Globus pallidus (tissue), 1 donor: ENCODE results near the gene SF3A2.

Experiments used
- DNase-seq: peaks from one replicate; pipeline ENCODE4 v3.0.0-alpha.2; 2015; ENCODE audit warnings: low spot score

Gene SF3A2

DNA sequence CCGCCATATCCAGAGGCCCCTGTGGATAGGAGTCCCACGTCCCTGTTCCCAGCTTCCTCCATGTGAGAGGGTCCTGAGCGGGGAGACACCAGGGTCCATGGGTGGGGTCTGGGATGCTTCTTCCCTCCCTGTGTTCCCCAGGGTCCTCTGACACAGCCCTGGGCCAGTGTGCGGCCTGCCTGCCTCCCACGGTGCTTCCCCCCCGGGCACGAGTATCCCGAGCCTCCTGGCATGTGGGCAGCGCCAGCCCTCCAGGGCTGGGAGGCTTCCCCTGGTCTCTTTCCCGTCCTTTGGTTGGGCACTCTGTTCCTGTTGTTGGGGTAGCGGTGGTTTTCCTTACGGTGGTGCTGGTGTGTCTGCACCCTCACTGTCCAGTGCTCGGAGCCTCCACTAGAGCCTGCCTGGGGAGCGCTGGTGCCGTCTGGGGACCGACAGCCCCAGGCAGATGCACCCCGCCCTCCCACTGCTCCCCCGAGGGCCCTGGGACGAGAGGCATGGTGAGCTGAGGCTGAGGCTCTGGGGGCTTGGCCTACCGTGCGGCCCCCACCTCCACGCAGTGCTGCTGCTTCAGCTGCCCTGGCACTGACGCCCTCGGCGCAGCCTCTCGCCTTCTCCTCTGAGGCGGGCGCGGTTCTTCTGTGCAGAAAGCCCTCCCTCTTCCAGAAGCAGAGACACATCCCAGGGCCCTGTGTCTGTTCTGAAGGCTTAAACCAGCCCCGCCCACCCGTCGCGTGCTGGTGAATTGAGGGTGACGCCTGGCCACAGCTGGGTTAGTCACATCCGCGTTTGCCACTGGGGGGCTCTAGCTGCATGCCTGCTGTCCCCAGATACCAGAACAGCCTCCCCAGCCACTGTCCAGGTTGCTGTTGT lies 28.4 kb upstream of the SF3A2 start:
- no peak for DNase-seq

DNA sequence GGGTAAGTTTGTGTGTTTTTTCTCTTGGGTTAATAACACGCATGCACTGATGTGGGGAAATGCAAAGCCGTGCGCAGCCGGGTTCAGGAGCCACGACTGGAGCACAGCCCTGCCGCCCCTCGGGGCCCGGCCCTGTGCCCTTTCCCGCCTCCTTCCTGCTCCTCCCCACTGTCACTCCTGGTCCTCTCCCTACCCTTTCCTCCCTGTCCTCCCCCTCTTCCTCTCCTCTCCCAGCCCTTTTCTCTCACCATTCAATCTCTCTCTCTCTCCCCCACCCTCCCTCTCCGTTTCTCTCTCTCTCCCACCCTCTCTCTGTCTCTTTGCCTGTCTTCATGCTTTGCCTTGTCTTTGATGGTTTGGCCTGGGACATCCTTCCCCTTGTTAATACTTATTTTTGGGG lies 27.6 kb upstream of the SF3A2 start:
- DNase-seq, result no peak

DNA sequence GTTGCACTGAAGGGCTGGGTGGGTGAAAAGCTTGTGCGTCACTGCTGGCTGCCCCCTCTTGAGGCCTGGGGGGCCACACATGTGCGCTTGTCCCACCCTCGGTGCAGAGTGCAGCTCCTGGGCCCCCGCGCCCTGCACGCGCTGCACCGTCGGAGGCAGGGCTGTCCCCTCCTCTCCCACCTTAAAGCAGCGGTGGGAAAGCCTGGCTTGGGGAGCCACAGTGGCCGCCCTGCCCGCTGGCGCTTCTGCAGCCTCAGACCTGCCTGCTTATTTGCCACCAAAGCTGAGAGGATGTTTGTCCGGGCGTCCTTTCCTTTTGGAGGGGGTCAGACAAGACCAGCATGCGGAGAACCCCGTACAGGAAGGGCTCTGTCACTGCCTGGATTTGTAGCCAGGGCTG lies 27.2 kb upstream of the SF3A2 start:
- no peak for DNase-seq

DNA sequence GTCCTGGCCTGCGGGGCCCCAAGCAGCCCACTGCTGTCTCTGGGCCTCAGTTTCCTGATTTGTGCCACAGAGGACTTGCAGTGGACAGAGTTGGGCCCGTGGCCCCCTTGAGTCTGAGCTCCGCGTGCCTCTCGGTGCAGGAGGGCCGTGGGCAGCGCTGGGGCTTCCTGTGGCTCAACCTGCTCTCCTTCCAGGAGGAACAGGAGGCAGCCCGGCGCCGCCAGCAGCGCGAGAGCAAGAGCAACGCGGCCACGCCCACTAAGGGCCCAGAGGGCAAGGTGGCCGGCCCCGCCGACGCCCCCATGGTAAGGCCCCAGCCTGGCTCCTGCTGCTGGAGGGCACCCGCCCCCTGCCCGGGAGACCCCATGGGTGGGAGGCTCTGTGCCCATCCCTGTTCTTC lies 26.4 kb upstream of the SF3A2 start:
- DNase-seq, result no peak

DNA sequence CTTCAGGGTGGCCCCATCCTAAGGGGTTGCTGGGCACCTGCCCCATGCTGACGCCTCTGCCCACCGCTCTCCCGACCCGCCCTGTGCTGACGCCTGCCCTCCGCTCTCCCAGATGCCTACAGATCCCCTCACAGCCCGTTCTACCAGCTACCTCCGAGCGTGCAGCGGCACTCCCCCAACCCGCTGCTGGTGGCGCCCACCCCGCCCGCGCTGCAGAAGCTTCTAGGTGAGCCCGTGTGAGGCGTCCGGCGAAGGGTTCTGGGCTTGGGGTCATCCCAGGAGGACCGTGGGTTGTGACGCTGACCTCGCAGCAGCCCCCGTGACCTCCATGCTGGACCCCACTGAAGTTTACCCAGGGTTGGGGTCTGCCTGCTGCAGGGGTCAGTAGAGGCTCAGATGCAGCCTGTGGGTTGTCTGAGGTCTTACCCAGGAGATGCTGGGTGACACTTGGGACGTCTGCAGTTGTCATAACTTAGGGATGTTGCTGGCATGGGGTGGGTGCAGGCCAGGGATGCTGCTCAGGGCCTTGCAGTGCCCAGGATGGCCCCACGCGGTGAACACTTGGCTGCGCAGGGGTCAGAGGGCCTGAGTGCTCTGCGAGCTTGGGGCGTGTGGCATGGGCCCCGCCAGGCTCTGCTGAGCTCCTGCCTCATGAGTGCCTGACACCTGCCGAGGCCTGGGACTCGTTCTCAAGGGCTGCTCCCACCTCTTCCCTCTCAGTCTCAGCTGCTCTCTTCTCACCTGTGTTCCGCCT lies 25.5 kb upstream of the SF3A2 start:
- DNase-seq, result no peak

DNA sequence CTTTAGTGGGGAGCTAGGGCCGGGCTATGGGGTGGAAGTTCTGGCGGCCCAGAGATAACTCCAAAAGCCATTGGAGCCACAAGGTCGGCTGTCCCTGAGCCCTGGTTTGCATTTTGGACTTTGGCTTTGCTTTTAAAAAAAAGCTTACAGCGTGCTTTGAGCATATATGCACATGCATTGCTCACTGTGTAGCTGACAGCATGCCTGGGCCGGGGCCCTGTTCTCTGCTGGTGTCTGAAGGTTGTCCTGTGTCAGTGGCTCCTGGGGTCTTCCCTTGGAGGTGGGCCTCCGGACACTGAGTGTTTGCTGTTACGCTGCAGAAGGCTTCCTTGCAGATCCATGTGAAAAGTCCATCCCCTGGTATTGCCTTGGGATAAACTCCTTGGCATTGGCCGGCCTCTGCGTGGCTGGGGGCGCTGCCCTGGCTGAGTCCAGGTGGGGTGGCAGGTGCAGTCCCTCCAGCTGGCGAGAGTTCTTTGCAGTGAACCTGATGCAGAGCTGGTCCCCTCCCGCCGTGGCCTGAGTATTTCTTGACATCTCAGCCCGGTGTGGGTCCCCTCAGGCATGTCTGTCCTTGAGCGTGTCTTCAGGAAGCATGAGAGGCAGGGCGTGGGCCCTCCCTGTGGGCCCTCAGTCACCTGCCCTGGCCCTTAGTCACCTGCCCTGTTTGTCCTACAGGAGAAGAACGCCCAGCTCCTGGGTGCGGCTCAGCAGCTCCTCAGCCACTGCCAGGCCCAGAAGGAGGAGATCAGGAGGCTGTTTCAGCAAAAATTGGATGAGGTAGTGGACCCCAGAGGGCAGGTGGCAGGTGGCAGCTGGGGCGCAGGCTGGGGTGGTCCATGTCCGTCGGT lies 23.5 kb upstream of the SF3A2 start:
- no peak for DNase-seq

DNA sequence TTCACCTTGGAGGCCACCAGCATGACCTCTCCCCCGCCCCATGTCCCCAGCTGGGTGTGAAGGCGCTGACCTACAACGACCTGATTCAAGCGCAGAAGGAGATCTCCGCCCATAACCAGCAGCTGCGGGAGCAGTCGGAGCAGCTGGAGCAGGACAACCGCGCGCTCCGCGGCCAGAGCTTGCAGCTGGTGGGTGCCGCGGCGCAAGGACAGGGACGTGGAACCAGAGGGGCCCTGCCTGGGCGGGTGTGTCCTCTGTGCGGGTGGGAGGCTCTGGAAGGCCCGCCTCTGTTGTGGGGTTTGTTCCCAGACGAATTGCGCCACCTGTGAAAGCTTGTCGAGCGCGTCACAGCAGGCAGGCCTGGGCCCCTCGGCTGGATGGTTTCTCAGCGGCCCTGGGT lies 22.8 kb upstream of the SF3A2 start:
- peak; percentile 24 for DNase-seq

DNA sequence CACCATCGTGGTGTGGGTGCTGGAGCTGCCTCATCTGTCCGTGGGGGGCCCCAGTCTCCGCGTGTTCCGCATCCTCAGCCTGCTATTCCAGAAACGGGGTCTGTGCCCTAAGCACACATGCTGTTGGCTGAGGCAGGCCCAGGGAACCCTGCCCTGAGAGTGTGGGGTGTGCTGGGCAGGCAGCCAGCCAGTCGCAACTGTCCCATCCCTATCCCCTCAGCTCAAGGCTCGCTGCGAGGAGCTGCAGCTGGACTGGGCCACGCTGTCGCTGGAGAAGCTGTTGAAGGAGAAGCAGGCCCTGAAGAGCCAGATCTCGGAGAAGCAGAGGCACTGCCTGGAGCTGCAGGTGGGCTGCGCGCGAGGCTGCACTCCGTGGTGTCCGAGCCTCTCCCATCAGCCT lies 22.4 kb upstream of the SF3A2 start:
- no peak for DNase-seq

DNA sequence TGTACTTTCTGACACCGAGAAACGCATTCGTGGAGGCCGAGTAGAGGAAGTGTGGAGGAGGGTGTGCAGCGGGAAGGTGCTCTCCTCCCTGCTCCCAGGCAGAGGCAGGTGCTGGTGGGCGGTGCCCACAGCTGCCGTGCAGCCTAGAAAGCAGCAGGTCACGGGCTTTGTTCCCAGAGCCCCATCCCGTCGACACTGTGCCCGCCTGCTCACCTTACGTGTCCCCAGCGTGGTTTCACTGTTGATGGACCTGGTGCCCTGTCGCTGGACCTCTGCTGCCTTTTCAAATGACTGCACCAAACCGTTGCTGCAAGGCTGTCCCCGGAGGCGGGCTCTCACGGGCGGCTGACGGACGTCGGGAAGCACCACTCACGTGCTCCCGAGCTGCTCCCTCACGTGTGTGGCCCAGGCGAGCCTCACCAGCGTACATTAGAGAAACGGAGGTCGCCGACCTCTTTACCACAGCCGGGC lies 21.3 kb upstream of the SF3A2 start:
- DNase-seq, result no peak

DNA sequence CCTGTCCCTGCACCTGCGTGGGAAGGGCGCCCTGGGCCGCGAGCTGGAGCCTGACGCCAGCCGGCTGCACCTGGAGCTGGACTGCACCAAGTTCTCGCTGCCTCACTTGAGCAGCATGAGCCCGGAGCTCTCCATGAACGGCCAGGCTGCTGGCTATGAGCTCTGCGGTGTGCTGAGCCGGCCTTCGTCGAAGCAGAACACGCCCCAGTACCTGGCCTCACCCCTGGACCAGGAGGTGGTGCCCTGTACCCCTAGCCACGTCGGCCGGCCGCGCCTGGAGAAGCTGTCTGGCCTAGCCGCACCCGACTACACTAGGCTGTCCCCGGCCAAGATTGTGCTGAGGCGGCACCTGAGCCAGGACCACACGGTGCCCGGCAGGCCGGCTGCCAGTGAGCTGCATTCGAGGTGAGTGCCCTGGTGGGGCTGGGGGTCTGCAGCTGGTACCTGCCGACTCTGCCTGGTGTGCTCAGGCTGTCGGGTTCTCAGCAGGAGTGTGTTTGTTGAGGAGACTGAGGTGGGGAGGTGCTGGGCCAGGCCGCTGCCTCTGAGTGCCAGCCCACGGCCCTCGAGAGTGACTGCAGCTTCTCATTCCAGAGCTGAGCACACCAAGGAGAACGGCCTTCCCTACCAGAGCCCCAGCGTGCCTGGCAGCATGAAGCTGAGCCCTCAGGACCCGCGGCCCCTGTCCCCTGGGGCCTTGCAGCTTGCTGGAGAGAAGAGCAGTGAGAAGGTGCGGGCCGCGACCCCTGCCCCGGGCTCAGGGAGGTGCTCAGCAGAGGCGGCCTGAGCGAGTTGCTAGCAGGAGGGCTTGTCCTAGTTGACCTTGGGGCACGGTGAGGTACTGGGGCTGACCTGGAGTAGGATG lies 20.0 kb upstream of the SF3A2 start:
- no peak for DNase-seq

DNA sequence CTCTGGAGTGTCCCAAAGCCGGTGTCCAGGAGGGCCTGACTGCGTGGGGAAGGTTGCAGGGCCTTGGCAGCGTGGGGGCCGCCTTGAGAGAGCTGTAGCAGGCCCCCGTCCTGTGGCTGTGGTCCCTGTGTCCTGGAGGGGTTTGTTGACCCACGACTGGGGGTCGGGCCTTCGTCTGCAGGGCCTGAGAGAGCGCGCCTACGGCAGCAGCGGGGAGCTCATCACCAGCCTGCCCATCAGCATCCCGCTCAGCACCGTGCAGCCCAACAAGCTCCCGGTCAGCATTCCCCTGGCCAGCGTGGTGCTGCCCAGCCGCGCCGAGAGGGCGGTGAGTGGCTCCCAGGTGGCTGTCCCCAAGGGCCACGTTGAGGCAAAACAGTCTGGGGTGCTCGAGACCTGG lies 19.0 kb upstream of the SF3A2 start:
- DNase-seq, result no peak

DNA sequence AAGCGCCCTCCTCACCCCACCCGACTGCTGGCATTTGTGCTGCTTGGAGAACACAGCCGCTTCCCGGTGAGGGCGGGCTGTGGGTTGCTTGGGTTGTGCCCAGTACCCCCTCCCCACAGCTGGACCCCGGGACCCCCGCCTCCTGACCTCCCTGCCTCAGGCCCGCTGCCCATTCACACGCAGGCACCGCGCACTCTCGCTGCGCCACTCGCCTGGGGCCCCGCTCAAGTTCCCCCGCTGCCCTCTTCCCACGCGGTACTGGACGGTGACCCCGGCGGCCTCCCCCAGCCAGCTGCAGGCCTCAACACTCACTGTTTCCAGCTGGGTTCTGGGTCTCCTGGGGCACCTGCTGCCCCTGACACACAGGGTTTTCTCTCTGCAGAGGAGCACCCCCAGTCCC lies 16.9 kb upstream of the SF3A2 start:
- DNase-seq, result no peak

DNA sequence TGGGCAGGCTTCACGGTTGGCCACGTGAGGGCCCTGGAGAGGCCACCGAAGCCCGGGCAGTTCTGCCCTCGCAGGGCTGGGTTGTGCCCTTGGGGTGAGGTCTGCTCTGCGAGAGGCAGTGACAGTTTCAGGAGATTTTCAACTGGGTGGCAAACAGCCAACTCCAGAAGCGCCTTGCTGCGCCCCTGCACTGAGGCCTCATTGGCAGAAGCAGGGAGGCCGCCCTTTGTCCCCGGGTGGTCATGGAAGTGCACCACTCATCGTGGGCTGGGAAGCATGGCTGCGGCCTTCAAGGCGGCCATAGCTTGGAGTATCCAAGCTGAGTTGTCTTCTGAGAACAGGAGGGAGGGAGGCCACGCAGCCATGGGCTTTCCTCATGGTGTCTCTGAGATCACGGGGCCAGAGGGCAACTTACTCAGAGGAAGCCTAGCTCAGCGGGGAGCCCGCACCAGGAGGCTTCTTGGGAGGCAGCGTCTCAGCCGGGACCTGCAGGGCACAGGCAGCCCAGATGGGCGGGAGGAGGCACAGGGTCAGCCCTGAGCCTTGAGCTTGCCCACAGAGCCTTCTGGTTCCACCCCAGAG lies 15.3 kb upstream of the SF3A2 start:
- no peak for DNase-seq

DNA sequence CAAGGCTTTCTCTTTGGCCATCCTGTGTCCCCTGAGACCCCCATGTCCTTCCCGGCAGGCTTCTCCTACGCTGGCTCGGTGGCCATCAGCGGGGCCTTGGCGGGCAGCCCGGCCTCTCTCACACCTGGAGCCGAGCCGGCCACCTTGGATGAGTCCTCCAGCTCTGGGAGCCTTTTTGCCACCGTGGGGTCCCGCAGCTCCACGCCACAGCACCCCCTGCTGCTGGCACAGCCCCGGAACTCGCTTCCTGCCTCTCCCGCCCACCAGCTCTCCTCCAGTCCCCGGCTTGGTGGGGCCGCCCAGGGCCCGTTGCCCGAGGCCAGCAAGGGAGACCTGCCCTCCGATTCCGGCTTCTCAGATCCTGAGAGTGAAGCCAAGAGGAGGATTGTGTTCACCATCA lies 14.7 kb upstream of the SF3A2 start:
- no peak for DNase-seq

DNA sequence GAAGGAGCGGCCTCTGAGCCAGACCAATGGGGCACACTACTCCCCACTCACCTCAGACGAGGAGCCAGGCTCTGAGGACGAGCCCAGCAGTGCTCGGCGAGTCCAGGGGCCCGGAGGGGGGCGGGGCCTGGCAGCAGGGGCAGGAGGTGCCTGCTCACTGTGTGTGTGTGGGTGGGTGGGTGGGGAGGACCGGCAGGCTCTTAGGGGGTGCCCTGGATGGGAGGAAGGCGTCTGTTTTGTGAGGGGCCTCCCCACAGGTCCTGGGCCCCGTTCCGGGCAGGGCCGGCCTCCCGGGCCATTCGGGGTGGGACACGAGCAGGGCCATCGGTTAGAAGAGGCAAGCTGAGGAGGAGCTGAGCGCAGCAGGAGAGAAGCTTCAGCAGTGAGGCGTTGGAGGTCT lies 13.2 kb upstream of the SF3A2 start:
- DNase-seq, result no peak

DNA sequence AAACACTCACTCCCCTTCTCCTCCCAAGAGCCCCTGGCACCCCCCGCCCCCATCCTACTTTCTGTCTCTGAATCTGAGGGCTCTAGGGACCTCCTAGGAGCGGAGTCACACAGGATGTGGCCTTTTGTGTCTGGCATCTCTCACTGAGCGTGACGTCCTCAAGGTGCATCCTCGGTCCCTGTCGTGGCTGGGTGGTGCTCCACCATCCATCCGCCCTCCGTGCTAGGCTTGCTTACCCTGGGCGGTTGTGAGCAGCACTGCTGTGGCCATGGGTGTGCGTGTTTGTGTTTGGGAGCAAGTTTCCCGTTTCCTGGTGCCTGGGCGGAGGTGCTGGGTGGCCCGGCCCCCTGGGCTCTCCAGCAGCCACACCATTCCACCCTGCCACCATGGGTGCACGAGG lies 12.7 kb upstream of the SF3A2 start:
- DNase-seq, result no peak

DNA sequence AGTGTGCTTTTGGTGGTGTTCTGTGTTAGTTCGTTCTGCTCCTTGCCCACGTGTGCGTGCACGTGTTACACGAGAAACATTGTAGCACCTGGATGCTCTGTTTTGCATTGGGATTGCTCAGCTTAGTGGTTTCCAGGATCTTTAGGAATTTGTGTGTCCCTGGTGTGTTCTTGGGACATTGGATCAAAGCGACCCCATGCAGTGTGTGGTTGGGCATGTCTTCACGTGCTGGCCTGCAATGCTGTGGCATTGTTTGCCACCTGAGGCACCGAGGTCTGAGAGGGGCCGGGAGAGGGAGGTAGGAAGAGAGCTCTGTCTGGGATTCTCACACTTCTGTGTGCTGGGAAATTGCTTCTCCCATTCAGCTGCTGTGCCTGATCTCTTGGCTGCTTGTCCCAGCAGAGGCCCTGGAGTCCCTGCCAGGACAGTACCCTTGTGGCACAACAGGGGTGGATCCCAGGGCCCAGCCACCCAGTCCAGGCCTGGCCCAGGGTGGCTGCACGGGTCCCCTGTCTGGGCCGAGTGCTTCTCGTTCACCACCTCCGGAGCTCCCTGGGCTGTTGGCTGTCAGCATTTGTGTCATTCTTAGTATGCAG lies 11.8 kb upstream of the SF3A2 start:
- DNase-seq, result no peak

DNA sequence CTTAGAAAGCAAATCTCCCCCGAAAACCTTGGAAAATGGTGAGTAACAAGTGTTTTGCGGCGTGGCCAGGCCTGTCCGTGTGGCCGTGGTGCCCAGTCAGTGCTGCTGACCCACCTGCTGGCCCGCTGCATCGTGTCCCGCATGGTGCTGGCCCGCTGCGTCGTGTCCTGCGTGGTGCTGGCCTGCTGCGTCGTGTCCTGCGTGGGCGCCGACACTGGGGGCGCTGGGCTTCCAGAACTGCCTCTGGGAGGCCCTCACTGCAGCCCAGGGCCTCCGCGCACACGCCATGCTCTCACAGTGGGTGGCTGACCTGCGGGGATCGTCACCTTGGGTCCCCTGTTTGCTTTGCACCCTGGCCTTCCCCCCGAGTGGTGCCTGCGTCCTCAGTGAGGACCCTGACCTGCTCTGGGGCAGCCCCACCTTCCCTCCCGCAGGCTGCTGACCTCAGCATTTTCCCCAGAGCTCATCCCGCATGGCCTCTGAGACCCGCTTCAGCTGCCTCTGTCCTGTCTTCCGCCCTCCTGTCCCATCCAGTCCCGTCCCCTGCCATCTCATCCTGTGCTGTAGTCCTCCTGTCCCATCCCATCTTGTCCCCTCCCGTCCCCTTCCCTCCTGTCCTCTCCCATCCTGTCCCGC lies 11.1 kb upstream of the SF3A2 start:
- no peak for DNase-seq

DNA sequence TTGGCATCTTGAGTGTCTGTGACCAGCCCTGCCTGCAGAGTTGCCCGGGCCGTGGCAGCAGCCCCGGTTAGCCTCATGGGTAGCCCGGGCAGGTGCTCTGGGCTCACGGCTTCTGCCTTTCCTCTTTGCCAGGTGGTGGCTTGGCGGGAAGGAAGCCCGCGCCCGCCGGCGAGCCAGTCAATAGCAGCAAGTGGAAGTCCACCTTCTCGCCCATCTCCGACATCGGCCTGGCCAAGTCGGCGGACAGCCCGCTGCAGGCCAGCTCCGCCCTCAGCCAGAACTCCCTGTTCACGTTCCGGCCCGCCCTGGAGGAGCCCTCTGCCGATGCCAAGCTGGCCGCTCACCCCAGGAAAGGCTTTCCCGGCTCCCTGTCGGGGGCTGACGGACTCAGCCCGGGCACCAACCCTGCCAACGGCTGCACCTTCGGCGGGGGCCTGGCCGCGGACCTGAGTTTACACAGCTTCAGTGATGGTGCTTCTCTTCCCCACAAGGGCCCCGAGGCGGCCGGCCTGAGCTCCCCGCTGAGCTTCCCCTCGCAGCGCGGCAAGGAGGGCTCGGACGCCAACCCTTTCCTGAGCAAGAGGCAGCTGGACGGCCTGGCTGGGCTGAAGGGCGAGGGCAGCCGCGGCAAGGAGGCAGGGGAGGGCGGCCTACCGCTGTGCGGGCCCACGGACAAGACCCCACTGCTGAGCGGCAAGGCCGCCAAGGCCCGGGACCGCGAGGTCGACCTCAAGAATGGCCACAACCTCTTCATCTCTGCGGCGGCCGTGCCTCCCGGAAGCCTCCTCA lies 10.4 kb upstream of the SF3A2 start:
- DNase-seq, result no peak
